NCI-H1694 treated with DMSO at 0.1 percent for 48 hours (cell line): Measurements from ENCODE around the gene FBXL20.
"Not testable (repeated sequence)": the region's sequence is repeated elsewhere in the genome, so short reads cannot be mapped to it uniquely, and the experiment has no call there.

Experiments
- DNase-seq: peaks from one replicate; lab custom pipeline; 2025; lab: John Stamatoyannopoulos, UW

The FBXL20 gene

DNA sequence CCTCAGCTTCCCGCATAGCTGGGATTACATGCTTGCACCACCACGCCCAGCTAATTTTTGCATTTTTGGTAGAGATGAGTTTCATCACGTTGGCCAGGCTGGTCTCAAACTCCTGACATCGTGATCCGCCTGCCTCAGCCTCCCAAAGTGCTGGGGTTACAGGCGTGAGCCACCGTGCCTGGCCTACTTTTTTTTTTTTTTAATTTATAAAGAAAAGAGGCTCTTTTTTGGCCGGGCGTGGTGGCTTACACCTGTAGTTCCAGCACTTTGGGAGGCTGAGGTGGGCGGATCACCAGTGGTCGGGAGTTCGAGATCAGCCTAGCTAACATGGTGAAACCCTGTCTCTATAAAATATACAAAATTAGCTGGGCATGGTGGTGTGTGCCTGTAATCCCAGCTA, 151.3 kb downstream of the FBXL20 start:
- not testable (repeated sequence) for DNase-seq

DNA sequence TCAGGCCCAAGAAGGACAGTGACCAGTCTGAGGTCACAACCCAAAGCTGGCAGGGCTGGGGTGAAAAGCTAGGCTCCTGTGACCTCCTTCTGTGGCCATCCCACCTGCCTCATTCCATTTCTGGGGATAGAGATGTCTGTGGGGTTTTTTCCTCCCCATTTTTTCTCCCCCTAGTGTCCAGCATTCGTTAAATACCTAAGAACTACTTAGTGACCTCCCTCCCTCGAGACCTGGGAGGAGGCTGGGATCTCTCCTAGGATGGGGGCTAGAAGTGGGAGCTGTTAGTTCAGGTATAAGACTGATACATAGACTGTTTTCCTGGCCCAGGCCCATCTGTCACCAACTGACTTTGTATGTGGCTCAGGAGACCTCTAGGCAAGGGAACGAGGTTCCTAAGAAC, 155.2 kb downstream of the FBXL20 start:
- no peak for DNase-seq

DNA sequence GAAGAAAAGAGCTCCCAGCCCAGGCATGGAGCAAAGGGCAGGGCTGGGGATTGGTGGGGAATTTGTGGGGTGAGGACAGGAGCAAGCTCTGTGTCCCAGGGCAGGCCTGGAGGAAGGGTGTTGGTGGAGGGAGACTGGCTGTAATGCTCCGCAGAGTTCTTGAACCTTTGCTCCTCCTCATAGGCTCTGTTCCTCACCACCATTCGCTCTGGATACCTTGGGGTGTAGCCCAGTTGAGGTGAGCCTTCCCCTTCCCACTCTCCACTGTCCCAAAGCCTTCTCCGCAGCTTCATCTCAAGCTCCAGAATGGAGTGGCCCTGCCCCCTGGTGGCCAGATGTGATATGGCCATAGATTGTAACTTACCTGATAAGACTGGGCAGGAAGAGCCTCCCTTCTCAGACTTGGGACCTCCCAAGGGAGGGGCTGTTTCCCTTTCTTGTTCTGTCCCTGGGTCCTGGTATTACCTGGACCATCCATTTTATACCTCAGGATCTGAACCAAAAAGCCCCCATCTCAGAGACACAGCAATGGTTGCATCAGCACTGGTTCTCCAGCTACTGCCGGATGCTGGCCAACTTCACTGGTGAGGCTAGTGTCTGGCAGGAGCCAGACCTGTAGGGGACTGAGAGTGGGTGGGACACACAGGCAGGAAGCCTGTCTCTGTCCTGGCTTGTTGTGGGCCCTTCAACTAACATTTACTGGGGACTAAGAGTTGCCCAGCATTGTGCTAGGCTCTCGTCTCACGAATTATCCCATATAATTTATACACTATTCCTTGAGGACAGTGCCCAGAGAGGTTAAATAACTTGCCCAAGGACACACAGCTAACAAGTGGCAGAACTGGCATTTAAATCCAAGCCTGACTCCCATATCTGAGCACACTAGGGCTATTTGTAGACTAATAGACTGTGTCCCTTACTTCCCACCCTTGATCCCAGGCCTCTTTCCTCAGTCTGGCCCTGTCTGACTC, 156.5 kb downstream of the FBXL20 start:
- peak; percentile 73 for DNase-seq

DNA sequence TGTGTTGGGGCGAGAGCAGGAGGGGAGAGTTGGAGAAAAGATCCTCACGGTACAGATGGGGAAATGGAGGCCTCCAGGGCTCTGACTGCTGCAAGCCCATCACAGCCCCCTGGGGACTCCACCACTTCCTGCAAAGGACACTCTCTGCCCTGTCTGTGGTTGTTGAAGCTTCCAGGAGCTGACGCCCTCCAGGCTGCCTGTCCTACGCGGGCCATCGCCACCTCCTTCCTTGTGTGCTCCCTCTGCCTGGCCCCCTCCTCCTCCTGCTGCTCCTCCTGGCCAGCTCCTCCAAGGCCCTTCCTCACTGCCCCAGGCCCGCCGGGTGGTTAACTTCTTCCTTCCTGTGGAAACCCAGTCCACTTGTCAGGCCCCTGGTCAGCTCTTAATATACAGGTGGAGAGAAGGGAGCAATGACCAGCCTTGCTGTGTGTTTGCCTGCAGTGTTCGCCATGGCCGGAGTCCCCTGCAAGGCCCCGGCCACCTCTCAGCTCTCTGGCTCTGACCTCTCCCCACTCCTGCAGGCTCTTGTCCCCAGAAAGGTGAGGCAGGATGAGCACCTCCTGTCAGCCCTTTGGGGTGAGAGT, 157.3 kb downstream of the FBXL20 start:
- DNase-seq, result no peak

DNA sequence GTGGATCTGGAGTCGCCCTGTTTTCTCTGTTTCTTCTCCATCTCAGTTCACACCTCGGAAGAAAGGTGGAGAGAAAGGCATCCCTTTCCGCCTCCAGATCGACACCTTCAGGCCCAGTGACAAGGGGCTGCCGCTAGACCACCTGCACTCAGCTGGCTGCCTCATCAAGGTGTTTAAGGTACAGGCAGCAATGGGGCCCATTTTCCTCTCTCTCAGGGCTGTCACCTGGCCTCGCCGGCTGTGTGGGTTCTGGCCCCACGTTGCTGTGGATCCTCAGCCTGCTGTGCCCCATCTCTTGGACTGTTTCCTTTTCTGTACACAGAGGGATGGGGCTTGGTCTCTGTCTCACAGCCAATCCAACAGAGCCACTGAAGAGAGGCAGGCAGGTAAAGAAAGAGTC, 158.3 kb downstream of the FBXL20 start:
- no peak for DNase-seq

DNA sequence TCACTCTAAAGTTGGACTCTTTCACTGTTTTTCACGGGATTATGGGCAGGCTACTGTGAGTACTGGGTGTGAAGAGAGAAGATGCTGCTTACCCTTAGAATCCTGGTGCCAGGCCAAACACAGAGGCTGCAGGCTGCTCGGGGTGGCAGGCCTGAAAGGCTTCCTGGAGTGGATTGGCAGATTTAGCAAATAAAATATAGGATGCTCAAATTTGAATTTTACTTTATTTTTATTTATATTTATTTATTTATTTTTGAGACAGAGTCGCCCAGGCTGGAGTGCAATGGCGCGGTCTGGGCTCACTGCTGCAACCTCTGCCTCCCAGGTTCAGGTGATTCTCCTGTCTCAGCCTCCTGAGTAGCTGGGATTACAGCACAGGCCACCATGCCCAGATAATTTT, 160.8 kb downstream of the FBXL20 start:
- no peak for DNase-seq

DNA sequence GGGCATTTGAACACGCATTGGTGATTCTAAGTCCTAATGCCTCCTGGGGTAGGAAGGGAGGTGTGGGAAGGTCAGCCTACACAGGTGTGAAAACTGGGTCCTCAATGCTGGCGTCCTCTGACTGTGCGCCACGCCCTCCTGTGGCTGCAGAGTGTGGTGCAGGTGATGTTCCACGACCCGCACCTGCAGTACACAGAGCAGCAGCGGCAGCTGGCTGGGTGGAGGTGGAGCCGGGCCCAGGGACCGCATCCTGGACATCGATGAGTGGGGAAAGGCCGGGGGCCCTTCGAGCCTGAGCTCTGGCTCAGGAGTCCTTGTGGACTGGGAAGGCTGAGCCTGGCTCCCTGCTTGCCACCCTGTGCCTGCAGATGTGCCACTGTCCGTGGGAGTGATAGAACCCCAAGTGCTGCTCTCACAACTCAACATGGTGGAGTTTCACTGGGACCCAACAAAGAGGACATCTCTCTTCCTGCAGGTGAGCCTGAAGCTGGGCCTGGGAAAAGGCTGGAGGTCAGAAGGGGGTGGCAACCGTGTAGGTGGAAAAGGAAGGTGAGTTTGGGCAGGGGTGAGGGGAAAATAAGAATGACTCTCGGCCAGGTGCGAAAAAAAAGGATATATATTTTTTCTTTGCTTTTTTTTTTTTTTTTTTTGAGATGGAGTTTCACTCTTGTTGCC, 161.6 kb downstream of the FBXL20 start:
- no peak for DNase-seq

DNA sequence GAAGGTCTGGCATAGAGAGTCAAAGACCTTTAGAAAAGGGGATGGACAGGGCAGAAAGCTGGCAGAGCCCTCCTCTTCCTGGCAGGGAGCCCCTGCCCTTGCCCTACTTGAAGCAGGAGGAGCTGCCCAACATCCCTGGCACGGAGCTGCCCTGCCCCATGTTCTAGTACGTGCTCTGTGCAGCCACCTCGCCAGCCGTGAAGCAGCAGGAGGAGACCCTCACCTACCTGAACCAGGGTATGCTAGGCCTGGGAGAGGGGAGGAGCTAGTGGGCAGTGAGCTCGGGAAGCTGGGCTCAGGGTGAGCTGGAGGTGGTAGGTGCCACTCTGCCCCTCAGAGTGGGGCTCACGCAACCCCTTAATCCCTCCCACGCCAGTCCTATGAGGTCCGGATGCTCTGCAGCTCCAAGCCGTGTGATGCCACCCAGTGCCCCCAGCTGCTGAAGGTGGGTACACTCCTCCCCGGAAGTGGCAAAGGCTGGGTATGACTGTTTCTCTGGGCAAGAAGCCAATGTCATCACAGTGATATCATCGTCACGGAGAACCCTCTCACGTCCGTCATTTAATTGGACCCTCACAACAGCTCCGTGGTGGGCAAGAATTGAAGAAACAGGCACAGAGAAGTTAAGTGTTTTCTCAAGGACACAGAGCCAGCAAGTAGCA, 163.0 kb downstream of the FBXL20 start:
- peak; percentile 16 for DNase-seq

DNA sequence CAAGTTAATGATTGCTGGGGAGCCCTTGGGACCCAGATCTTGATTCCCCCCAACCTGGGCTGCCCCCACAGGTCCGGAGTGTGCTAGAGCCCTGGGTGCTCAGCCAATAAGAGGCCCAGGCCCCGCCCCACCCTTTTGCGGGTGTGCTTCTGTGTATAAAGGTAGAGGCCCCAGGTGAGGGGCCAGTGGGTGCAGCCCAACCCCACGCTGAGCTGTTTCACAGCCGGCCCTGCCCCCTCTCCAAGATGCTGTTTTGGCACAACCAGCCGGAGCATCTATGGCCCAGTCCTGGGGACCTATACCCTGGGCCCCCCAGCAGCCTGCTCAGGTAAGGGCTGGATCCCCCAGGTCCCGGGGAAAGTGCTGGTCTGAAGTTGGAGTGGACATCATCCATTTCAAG, 163.8 kb downstream of the FBXL20 start:
- no peak for DNase-seq

DNA sequence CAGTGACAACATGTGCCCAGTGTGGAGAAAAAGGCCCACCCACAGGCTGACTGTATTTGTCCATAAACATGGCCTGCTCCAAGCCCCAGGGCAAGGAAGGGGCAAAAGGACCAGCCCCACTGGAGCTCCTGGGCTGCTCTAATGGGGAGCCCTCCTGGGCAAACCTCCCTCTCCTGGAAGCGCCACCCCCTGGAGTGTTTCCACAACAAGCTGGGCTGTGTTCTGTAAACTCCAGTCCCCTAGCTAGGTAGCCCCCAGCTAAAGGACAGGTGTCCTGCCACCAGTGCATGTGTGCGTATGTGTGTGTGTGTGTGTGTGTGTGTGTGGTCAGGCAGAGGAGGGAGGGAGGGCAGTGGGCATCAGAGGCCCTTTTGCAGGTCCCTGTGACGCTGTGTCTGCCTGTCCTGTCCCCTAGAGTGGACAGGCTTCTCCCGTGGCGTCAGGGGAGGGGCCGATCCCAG, 164.4 kb downstream of the FBXL20 start:
- DNase-seq, result no peak

DNA sequence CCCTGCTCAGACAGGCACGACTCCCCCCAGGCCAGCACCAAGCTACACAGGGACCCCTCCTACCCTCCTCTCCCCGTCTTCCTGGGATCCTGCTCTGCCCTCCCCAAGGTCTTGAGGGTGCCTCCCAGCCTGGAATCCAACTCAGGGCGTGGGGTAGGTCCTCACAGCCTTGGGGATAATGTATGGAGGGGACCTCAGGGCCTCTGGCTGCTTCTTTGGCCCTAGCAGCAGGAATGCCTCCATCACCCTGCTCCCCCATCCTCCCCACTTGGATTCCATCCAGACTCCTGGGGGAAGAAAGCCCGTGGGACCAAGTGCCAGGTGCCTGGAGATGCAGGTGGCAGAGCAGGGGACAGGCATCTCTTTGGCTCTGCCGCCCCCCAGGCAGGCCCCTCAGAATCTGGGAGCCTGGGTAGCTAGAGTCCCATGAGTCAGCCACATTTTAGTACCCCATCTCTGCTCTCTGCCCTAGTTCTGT, 164.9 kb downstream of the FBXL20 start:
- no peak for DNase-seq

DNA sequence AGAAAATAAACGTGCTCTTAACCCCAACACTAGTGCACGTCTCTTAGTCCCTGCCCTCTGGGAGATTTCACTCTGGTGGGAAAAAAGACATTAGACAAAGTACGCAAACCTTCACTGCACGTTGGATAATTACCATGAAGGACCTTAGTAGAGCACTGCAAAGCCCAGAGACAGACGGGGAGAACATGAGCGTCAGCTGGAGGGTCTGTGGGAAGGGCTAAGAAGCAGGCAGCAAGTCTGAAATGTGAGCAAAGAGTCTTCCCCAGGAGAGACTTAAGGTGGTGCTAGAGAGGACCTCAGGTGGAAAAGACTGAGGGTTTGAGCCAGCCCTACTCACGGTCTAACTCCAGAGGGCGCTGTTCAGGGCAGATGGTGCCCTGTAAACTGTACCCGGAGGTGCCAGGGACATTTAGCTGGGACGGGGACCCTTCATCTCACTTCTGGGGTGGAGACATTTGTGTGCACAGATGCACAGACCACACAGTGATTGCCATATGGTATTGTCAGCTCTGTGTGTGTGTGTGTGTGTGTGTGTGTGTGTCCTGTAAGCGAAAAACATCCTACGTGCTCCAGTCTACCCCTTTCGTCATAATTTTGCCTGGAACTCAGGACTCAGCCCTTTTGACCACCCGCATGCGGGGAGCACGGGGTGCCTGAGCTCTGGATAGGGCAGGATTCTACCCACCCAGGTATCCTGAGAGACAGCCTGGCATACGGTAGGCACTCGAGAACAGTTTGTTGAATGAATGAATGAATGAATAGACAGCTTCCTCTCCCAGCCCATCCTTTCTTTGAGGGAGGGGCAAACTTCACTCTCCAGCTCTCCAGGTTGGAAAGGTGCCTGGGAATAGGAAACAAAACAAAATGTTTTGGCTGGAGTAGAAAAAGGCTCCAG, 165.6 kb downstream of the FBXL20 start:
- peak; percentile 97 for DNase-seq

DNA sequence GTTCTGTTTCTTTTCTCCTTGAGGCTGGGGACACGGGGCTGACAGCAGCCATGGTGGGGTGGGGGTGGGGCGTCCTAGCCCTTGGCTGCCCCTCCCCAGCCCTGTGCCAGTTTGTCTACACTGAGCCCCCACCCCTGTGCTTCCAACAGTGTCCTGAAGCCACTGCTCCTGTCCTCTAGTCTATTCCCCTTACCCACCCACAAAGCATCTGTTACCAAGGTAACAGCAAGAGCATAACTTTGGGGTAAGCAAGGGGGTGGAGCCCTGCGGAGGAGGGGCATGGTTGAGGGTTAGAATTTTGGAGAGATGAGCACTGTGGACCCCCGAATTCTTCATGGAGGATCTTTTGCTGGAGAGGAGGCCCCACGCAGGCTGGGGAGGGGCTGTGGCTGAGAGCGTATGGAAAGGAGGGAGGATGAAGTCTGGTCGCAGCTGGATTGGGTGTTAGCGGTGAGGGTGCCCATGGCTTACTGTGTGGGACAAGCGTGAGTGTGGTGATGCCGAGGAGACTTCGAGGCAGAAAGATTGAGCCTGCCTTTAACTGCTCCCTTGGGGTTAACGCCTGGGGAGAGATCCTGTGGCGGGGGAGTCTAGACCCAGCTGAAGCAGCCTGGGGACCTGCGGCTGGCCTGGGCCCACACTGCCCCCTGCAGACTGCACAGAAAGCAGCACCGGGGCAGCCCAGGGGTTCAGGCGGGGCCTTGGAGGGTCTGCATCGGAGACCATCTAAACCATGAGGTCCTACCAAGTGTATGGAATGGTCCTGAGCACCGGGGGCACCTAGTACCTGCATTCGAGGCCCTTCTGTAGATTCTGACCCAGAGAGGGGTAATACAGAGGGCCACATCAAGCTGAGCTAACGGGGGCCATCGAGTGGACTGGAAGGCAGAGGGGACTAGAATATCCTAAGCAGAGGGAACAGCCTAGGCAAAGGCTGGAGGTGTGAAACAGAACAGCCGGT, 169.6 kb downstream of the FBXL20 start:
- peak; percentile 40 for DNase-seq

DNA sequence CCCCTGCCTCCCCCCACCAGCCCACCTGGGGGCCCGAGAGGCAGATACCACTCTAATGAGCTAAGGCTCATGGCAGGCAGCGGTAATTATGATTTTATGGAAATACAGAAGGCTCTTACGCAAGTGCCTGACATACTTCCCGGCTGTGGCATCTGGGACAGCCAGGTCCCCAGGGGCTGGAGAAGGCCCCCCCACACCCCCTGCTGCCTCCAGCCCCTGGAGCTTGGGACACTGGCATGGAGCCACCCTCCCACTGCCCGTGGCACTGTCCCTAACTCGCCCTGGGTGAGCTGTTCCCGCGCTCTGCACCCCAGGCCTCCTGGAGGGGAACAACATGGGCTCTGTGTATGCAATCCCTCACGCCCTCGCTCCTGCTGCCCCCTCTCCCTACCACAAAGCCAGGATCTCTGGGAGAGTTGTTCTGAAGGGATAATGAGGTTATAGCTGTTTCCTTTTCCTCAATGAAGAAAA, 170.3 kb downstream of the FBXL20 start:
- no peak for DNase-seq

DNA sequence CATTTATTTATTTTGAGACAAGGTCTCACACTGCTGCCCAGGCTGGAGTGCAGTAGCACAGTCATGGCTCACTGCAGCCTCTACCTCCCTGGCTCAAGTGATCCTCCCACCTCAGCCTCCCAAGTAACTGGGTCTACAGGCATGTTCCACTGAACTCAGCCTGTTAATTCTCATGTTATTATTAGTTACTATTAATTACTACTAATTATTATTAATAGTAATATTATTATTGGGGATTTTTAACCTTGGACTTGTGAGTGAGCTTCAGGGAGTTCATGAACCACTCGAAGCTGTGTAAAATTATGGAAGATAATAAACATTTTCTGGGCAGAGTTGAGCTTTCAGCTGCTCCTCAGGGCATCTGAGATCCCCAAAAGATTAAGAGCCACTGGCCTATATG, 171.1 kb downstream of the FBXL20 start:
- DNase-seq, result no peak

DNA sequence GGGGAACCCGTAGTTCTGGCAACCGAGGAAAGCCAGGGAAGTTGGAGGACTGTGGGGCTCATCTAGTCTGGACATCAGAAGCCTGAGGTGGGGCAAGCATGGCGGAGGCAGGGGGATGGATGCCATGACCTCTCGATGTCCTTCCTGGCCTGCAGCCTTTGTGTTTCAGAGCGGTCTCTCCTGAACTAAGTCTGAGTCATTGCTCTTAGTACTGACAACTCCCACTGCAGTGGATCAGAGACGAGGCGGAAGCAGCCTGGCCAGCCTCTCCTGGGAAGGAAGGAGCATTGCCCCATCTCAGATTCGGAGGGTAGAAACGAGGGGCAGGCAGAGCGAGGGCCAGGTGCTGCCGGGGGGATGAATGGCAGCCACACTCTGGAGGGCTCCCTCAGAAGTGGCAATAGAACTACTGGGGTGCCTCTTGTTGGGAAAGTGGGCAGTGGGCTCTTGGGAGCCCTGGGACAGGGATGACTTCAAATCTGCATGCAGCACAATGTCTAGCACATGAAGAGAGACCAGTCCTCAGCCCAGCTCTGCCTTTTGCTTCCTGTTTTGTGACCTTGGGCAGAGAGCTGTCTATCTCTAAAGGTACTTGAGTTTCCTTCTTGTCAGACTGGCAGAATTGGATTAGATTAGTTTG, 172.0 kb downstream of the FBXL20 start:
- no peak for DNase-seq

DNA sequence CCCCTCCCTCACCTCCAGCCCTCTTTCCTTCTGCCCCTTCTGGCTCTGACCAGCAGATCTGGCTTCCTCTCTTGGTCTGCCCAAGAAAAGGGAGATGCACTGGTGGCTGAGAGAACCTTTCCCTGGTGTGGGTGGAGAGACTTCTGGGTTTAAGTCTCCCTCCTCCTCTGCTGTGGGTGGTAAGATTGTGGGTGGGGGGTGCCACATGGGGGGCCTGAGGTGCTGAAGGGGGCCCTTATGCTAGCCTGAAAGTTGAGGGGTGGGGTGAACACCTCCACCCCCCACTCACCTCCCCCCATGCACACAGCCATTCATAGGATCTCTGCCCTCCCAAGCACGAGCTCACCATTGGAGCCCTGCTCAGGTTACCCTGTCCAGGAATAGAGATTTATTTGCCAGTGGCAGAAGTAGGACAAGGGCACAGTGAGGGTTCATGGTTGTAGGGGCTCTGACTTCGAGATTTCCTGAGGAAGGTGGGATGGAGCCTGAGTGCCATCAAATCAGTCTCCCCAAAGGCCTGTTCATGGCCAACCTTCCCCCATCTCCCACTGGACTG, 174.0 kb downstream of the FBXL20 start:
- DNase-seq, result no peak

DNA sequence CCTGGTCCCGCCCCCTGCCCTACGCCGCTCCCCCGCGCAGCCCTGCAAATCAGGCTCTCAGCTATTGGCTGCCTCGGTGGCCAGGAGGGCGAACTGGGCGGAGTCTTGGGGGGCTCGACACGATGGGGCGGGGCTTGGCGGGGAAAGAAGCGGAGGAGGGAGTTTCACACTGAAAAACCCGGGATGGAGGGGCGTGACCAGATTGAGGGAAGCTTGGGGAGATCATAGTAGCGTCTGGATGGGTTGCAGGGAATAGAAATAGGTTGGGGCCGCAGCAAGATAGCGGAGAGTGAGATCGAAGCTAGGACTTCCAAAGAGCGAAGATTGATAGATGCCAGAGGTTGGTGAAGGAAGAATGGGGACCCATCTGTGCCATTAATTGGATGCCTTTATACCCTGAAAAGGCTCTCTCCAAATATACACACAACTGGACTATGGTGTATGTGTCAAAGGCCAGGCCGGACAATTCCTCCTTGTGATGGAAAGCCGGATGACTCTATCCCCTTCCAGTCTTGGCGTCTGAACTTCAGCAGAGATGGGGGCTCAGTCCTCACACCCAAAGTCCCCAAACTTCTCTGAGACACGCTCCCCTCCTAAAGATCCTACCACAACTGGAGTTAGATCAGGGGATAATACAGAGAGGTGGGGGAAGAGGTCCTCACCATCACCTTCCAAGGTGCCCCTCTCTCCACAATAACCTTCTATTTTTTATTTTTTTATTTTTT, 175.3 kb downstream of the FBXL20 start:
- peak; percentile 82 for DNase-seq
